ENCODE data around the gene OR52N1.

DNA sequence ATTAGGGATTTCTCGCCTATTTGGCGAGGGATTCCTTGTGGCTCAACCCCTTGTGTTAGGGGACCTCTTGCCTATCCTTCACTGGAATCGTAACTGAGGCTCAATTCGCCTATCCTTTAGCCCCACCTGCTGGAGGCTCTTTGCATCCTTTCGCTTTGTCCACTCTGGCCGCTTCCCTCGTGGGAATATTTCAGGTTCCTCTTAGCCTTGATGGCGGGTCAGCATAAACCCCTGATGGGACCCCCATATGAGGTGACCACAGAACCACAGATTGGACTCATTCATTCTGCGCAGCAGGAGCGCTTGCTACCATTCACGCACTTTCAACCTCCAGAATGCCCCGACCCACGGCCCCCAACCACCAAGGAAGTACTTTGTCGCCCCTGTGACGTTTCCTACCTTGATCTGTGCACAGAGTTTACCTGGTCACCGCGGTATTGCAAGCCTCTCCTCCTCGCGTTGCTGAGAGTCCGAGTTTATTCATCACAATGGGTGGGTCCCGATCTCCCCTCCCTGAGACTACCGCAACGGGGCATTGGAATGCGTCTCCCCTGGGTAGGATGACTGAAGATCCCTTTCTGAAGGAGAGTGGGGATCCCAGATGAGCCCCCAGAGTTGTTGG is 17.5 kb upstream of the OR52N1 start, which contains the start of gene OR52N2:
- peak; percentile 61 to 79 (median 72) for TF ChIP-seq CTCF (IDR thresholded peaks at IDR 0.05)
- no peak for TF ChIP-seq POLR2A (IDR thresholded peaks at IDR 0.05)
- TF ChIP-seq POLR2AphosphoS5 (IDR thresholded peaks at IDR 0.05) = no peak

Measured in sigmoid colon (tissue), 4 donors.